K562 (cell line): Measurements from ENCODE around the gene PTGER2. TPM values are rescaled to one million over a fixed set of nuclear protein-coding genes. Genes with fewer than 3 reads are reported as not detected.

ENCODE experiments used
- ATAC-seq: fragments of 200-7000 bp; cut with Tn5 transposase; 3 replicates; pipeline ENCODE4 v1.9.1; 2020; ENCODE audit warnings: moderate library complexity
- BruUV-seq: library from RNA; stranded (reverse); fragments of 400-500 nt; replicated peaks from 2 replicates; lab custom pipeline; 2021; lab: Mats Ljungman, UMichigan
- CTCF ChIA-PET: fragments of 300-600 bp; formaldehyde crosslinking; extraction: SDS; loops from one replicate; lab custom pipeline; 2021; ENCODE audit warnings: low intra/inter-chr PET ratio; lab: Yijun Ruan, JAX
- POLR2A ChIA-PET: fragments of 300-600, 350-650 bp; sonication (Branson Sonifier 250); formaldehyde crosslinking; extraction: SDS; loops from one replicate; lab custom pipeline; 2021; ENCODE audit warnings: antibody characterized with exemption, inconsistent platforms; lab: Yijun Ruan, JAX
- DNase-seq, 4 experiments: peaks; one replicate each; pipeline versions ENCODE4 v3.0.0 to v3.0.0-alpha.2; 2011 to 2018; ENCODE audit warnings: low spot score in 3 of 4, mixed read lengths in 3 of 4; ENCODE audit errors: extremely low read depth in 1 of 4
- FAIRE-seq: peaks from 2 replicates; lab custom pipeline; 2011; peaks lifted over from hg19 to GRCh38; lab: Jason Lieb, UNC
- H2AFZ ChIP-seq: 2 replicates; pipeline ENCODE4 v1.6.0; 2011; ENCODE audit warnings: low read depth, low read length, control low read depth, inconsistent platforms
- H3K27ac ChIP-seq: fragments of 200-600 bp; 3 replicates; pipeline ENCODE4 v1.8.0; 2011; ENCODE audit warnings: low read depth, mild to moderate bottlenecking, control low read depth, inconsistent platforms, low read length, moderate library complexity, mixed read lengths; ENCODE audit errors: extremely low read depth
- H3K27me3 ChIP-seq, 2 experiments: fragments of 300-600 bp in 1 of 2; 2 replicates in 1 of 2; 3 replicates in 1 of 2; pipeline versions ENCODE4 v1.6.0 to v1.8.0; 2011; ENCODE audit warnings: inconsistent platforms in 2 of 2, low read length in 2 of 2, mild to moderate bottlenecking in 1 of 2, mixed read lengths in 1 of 2, moderate library complexity in 1 of 2; ENCODE audit not compliant: control insufficient read depth in 2 of 2, insufficient read depth in 2 of 2
- H3K36me3 ChIP-seq: fragments of 300-600 bp; 3 replicates; pipeline ENCODE4 v1.8.0; 2011; ENCODE audit warnings: mild to moderate bottlenecking, low read length, inconsistent platforms; ENCODE audit not compliant: control insufficient read depth, insufficient read depth
- H3K4me1 ChIP-seq, 2 experiments: fragments of 200-600 bp in 1 of 2; replicated peaks in 1 of 2; 2 replicates in 1 of 2; 3 replicates in 1 of 2; pipeline versions ENCODE4 v1.5.1 to v1.8.0; 2011; ENCODE audit warnings: inconsistent platforms in 2 of 2, low read length in 2 of 2, mild to moderate bottlenecking in 1 of 2, mixed read lengths in 1 of 2, moderate library complexity in 1 of 2; ENCODE audit not compliant: control insufficient read depth in 2 of 2, insufficient read depth in 2 of 2
- H3K4me2 ChIP-seq: 2 replicates; pipeline ENCODE4 v1.6.1; 2011; ENCODE audit warnings: low read length, control low read depth, inconsistent platforms, mixed read lengths; ENCODE audit not compliant: insufficient read depth
- H3K4me3 ChIP-seq: fragments of 200-600 bp; sonication (generic), shearing (Covaris generic); 2 replicates; pipeline ENCODE4 v1.5.1; 2016; ENCODE audit warnings: control low read depth, inconsistent platforms
- H3K79me2 ChIP-seq: fragments of 200-600 bp; 3 replicates; pipeline ENCODE4 v1.8.0; 2011; ENCODE audit warnings: low read length, inconsistent platforms; ENCODE audit not compliant: control insufficient read depth, insufficient read depth
- H3K9ac ChIP-seq, 2 experiments: 2 replicates each; pipeline versions ENCODE4 v1.6.0 to v1.6.1; 2011; ENCODE audit warnings: low read depth in 2 of 2, low read length in 2 of 2, control low read depth in 1 of 2, inconsistent platforms in 1 of 2, mild to moderate bottlenecking in 1 of 2, mixed read lengths in 1 of 2; ENCODE audit not compliant: insufficient read depth in 1 of 2
- H3K9me1 ChIP-seq: one replicate; pipeline ENCODE4 v1.6.0; 2011; ENCODE audit warnings: inconsistent platforms, mild to moderate bottlenecking, low read length, moderate library complexity; ENCODE audit not compliant: control insufficient read depth, insufficient read depth
- H3K9me3 ChIP-seq: replicated peaks from 2 replicates; pipeline ENCODE4 v1.5.1; 2011; ENCODE audit warnings: low read depth, low read length, inconsistent platforms; ENCODE audit not compliant: control insufficient read depth, insufficient read depth
- H4K20me1 ChIP-seq: replicated peaks from 2 replicates; pipeline ENCODE4 v1.6.1; 2011; ENCODE audit warnings: low read length, inconsistent platforms, mixed read lengths; ENCODE audit not compliant: control insufficient read depth, insufficient read depth
- CBFA2T2 ChIP-seq: fragments of 450-650 bp; conservative IDR thresholded peaks from 2 replicates; pipeline ENCODE4 v1.6.1; 2017; ENCODE audit warnings: mild to moderate bottlenecking
- CTCFL ChIP-seq: IDR thresholded peaks from 2 replicates; pipeline ENCODE4 v1.6.1; 2011; ENCODE audit warnings: borderline replicate concordance, low read depth, mild to moderate bottlenecking, moderate library complexity, low read length; ENCODE audit not compliant: insufficient read depth, poor library complexity, severe bottlenecking
- ETV5 ChIP-seq: sonication (generic); formaldehyde crosslinking; IDR thresholded peaks from 2 replicates; pipeline ENCODE4 v1.4.0; 2020; ENCODE audit warnings: low read depth, mild to moderate bottlenecking, missing genetic modification reagents
- HMGN3 ChIP-seq: IDR thresholded peaks from 2 replicates; pipeline ENCODE4 v1.6.1; 2011; ENCODE audit warnings: borderline replicate concordance, low read depth, mild to moderate bottlenecking, mixed read lengths, low read length; ENCODE audit not compliant: insufficient read length; ENCODE audit errors: extremely low read depth
- LARP7 ChIP-seq: fragments of 450-650 bp; IDR thresholded peaks from 2 replicates; pipeline ENCODE4 v1.6.1; 2016
- RFX5 ChIP-seq: IDR thresholded peaks from 2 replicates; pipeline ENCODE4 v1.6.1; 2011; ENCODE audit warnings: low read depth, mild to moderate bottlenecking, improper control_type of control experiment, low read length
- ZNF282 ChIP-seq: sonication (generic); formaldehyde crosslinking; IDR thresholded peaks from 2 replicates; pipeline ENCODE4 v1.8.1; 2023; ENCODE audit warnings: missing genetic modification reagents
- ZNF57 ChIP-seq: fragments of 450-650 bp; formaldehyde crosslinking; IDR thresholded peaks from 2 replicates; pipeline ENCODE4 v1.4.0; 2020; ENCODE audit warnings: mild to moderate bottlenecking, moderate library complexity
- ZNF644 ChIP-seq: fragments of 200-800 bp; sonication (Bioruptor generic); IDR thresholded peaks from 2 replicates; pipeline ENCODE4 v1.6.1; 2016; ENCODE audit warnings: low read depth, missing genetic modification characterization, missing compliant biosample characterization
- WGBS: fragments of 100-300 bp; shearing (Covaris generic); methylation state at CpG from one replicate; pipeline ENCODE4 v1.1.6; 2016; ENCODE audit warnings: low coverage, mixed read lengths; ENCODE audit not compliant: insufficient coverage; ENCODE audit errors: missing lambda C conversion rate; 5-methylcytosine and 5-hydroxymethylcytosine counted together
- in situ Hi-C: fragments of 300-500 bp; cut with MboI; formaldehyde crosslinking; loops from 4 replicates; pipeline ENCODE4 v1.15.0; 2018; ENCODE audit warnings: inconsistent platforms, mixed read lengths
- intact Hi-C: fragments of 100-400 bp; cut with micrococcal nuclease; formaldehyde crosslinking; loops from 2 replicates; pipeline ENCODE4 v1.14.2; 2022
- polyA plus RNA-seq, 8 experiments: library from polyadenylated mRNA; depleted of rRNA in 4 of 8; stranded (reverse) in 5 of 8; unstranded in 3 of 8; fragments of >200 nt; fragmentation: Nextera tagmentation in 2 of 8; fragmentation: Illumina TruSeq in 1 of 8; extraction: Ambion mirVana in 2 of 8; extraction: Trizol in 1 of 8; gene quantifications; 2 replicates each; pipeline versions ENCODE4 v1.2.1 to v1.2.3, GENCODE V29; 2011 to 2014; ENCODE audit warnings: inconsistent platforms in 1 of 8, missing spikeins in 1 of 8
- total RNA-seq, 7 experiments: library from RNA; depleted of rRNA in 6 of 7; stranded (reverse); fragments of >200 nt in 6 of 7; fragmentation: Illumina TruSeq in 2 of 7; extraction: Trizol in 2 of 7; gene quantifications; 2 replicates each; pipeline versions ENCODE4 v1.2.1 to v1.2.3, GENCODE V29; 2011 to 2021; ENCODE audit warnings: low replicate concordance in 1 of 7
- TF ChIP-seq, protein P1 (sequence below), 2 experiments: fragments of 450-650 bp in 1 of 2; sonication (generic) in 1 of 2; formaldehyde crosslinking in 1 of 2; IDR thresholded peaks; 2 replicates each; pipeline versions ENCODE4 v1.7.1 to v1.9.0; 2016 to 2022; ENCODE audit warnings: inconsistent platforms in 1 of 2, mild to moderate bottlenecking in 1 of 2, missing genetic modification reagents in 1 of 2

PTGER2 gene
- total and polyA plus RNA-seq, 9 of the 15 experiments (the other 6 are each of a cell fraction or from before 2014, with no cell fraction given): not detected

GRCh38 chr14:52366796-52367315 is 52.7 kb downstream of the PTGER2 start:
- in situ Hi-C loops: no loop called here
- no peaks in the 10 kb centered on the region for H3K79me2 ChIP-seq
- H3K9me3 ChIP-seq: no peaks in the 10 kb centered on the region
- no peak overlapping the region for H2AFZ ChIP-seq
- no peaks in the 10 kb centered on the region for H3K9me1 ChIP-seq
- no peaks in the 10 kb centered on the region for H3K27me3 ChIP-seq
- H3K4me1 ChIP-seq: no peaks in the 10 kb centered on the region
- ChIA-PET POLR2A (interaction anchor here (0.6 kb wide), 1 partner anchor 12 kb away, joined by 3 read pairs; no protein-coding TSS in a partner anchor), CTCF (no interaction called here)
- no peak for FAIRE-seq
- no peak for ATAC-seq
- no peak overlapping the region for H3K4me2 ChIP-seq
- no peak overlapping the region for H3K4me3 ChIP-seq
- BruUV-seq: no TSS peak
- no peak overlapping the region for H3K27ac ChIP-seq
- no peak for DNase-seq
- H3K36me3 ChIP-seq: no peaks in the 10 kb centered on the region
- no peaks in the 10 kb centered on the region for H4K20me1 ChIP-seq
- intact Hi-C loops: no loop called here
- no peak overlapping the region for H3K9ac ChIP-seq
- 0% methylated on average over 3 of the region's 3 CpGs for WGBS
- TF ChIP-seq ZNF57 (CRISPR knock-in tag) (no peak), ZNF282 (CRISPR knock-in tag) (no peak), ETV5 (CRISPR knock-in tag) (no peak), LARP7 (no peak), HMGN3 (no peak), CTCFL (no peak), CBFA2T2 (no peak), RFX5 (no peak), ZNF644 (tag) (no peak)
- TF ChIP-seq, protein P1, sequence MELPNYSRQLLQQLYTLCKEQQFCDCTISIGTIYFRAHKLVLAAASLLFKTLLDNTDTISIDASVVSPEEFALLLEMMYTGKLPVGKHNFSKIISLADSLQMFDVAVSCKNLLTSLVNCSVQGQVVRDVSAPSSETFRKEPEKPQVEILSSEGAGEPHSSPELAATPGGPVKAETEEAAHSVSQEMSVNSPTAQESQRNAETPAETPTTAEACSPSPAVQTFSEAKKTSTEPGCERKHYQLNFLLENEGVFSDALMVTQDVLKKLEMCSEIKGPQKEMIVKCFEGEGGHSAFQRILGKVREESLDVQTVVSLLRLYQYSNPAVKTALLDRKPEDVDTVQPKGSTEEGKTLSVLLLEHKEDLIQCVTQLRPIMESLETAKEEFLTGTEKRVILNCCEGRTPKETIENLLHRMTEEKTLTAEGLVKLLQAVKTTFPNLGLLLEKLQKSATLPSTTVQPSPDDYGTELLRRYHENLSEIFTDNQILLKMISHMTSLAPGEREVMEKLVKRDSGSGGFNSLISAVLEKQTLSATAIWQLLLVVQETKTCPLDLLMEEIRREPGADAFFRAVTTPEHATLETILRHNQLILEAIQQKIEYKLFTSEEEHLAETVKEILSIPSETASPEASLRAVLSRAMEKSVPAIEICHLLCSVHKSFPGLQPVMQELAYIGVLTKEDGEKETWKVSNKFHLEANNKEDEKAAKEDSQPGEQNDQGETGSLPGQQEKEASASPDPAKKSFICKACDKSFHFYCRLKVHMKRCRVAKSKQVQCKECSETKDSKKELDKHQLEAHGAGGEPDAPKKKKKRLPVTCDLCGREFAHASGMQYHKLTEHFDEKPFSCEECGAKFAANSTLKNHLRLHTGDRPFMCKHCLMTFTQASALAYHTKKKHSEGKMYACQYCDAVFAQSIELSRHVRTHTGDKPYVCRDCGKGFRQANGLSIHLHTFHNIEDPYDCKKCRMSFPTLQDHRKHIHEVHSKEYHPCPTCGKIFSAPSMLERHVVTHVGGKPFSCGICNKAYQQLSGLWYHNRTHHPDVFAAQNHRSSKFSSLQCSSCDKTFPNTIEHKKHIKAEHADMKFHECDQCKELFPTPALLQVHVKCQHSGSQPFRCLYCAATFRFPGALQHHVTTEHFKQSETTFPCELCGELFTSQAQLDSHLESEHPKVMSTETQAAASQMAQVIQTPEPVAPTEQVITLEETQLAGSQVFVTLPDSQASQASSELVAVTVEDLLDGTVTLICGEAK (IDR thresholded peaks at IDR 0.05): no peak
- TF ChIP-seq, protein P1 (CRISPR knock-in tag; IDR thresholded peaks at IDR 0.05): no peak
